ENCODE measurements around the gene URAD.

The URAD gene

GRCh38 chr13:27962128-27962841 is 26.2 kb downstream of the URAD start:
- H3K4me3 ChIP-seq (ENCODE audit: low read length), result no peak overlapping the region

GRCh38 chr13:27961227-27962085 is 27.0 kb downstream of the URAD start:
- H3K9ac ChIP-seq (ENCODE audit: low read length), result no peak overlapping the region
- H3K36me3 ChIP-seq (ENCODE audit: control insufficient read depth, insufficient read depth, low read length, severe bottlenecking), result no peaks in the 10 kb centered on the region
- peaks cover 75% of the 10 kb centered on the region for H3K27me3 ChIP-seq (replicated peaks; ENCODE audit: control insufficient read depth, insufficient read depth, low read length)
- H3K4me1 ChIP-seq (ENCODE audit: control insufficient read depth, insufficient read depth, low read length), result peaks cover 7% of the 10 kb centered on the region
- no peaks in the 10 kb centered on the region for H3K9me3 ChIP-seq (ENCODE audit: control insufficient read depth, low read length)
- no peak for DNase-seq (ENCODE audit: low read depth)
- H3K4me3 ChIP-seq (ENCODE audit: low read length), result no peak overlapping the region

More at GRCh38 chr13:27962128-27962841, 26.2 kb downstream of the URAD start:
- DNase-seq (ENCODE audit: low read depth), result no peak
- Histone ChIP-seq H3K4me1 (ENCODE audit: control insufficient read depth, insufficient read depth, low read length) (peaks cover 7% of the 10 kb centered on the region), H3K36me3 (ENCODE audit: control insufficient read depth, insufficient read depth, low read length, severe bottlenecking) (no peaks in the 10 kb centered on the region), H3K9me3 (ENCODE audit: control insufficient read depth, low read length) (no peaks in the 10 kb centered on the region), H3K27me3 (replicated peaks; ENCODE audit: control insufficient read depth, insufficient read depth, low read length) (peaks cover 72% of the 10 kb centered on the region), H3K9ac (ENCODE audit: low read length) (no peak overlapping the region)

GRCh38 chr13:27960362-27961226 is 27.9 kb downstream of the URAD start:
- H3K9me3 ChIP-seq (ENCODE audit: control insufficient read depth, low read length), result no peaks in the 10 kb centered on the region
- H3K27me3 ChIP-seq (replicated peaks; ENCODE audit: control insufficient read depth, insufficient read depth, low read length), result peaks cover 73% of the 10 kb centered on the region
- no peak overlapping the region for H3K9ac ChIP-seq (ENCODE audit: low read length)
- H3K4me3 ChIP-seq (ENCODE audit: low read length), result peak overlapping the region; percentile 62
- no peaks in the 10 kb centered on the region for H3K36me3 ChIP-seq (ENCODE audit: control insufficient read depth, insufficient read depth, low read length, severe bottlenecking)
- peaks cover 7% of the 10 kb centered on the region for H3K4me1 ChIP-seq (ENCODE audit: control insufficient read depth, insufficient read depth, low read length)
- DNase-seq (ENCODE audit: low read depth), result no peak

DNA sequence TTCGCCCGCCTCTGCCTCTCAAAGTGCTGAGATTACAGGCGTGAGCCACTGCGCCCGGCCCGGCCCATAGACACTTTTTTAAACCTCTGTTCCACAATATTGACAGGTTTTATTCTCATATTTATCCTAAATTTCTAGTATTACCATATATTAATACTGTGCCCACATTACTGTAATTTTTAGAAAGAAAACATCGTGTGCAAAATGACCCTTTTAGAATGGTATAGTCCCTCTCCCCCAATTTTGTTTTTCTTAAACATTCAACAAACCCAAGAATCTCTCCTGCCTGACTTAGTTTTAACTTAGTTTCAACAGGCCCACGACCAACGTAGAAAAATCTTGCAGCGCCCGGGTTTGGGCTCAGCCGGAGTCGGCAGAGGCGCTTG is 28.5 kb downstream of the URAD start:
- peaks cover 3% of the 10 kb centered on the region for H3K9me3 ChIP-seq (ENCODE audit: control insufficient read depth, low read length)
- H3K36me3 ChIP-seq (ENCODE audit: control insufficient read depth, insufficient read depth, low read length, severe bottlenecking), result no peaks in the 10 kb centered on the region
- DNase-seq (ENCODE audit: low read depth), result no peak
- H3K4me1 ChIP-seq (ENCODE audit: control insufficient read depth, insufficient read depth, low read length), result peaks cover 7% of the 10 kb centered on the region
- H3K4me3 ChIP-seq (ENCODE audit: low read length), result peak overlapping the region; percentile 62
- no peak overlapping the region for H3K9ac ChIP-seq (ENCODE audit: low read length)
- peaks cover 73% of the 10 kb centered on the region for H3K27me3 ChIP-seq (replicated peaks; ENCODE audit: control insufficient read depth, insufficient read depth, low read length)

DNA sequence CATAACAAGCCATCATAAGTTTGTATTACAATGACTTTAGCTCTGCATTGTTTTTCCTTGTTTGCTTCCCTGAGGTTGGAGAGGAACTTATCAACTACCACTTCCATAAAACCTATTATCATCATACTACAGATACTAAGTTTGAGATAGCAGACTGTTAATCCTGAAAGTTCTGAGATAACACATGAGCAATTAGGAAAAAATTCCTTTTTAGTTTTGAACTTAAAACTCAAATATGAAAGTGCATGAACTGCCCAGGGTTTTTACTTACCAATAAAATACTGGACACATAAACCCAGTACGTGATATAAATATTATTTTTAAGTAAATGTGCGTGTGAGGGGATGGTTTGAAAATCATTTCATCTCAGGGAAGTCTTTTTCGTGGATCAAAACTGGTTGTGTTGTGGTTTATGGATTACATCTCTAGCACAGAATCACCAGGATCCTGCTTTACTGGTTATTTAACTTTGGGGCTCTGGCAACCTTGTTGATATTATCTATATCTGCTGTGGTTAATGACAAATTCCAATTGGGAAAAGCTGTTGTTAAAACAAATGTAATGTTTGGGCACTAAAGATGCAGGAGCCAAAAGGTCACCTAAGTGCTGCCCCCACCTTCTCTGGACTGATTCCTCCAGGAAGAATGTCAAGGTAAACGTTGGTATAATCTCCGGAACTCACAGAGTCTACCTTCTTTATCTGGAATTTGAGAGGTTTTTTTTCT is 31.8 kb downstream of the URAD start:
- Histone ChIP-seq H3K9me3 (ENCODE audit: control insufficient read depth, low read length) (peaks cover 4% of the 10 kb centered on the region), H3K36me3 (ENCODE audit: control insufficient read depth, insufficient read depth, low read length, severe bottlenecking) (no peaks in the 10 kb centered on the region), H3K9ac (ENCODE audit: low read length) (no peak overlapping the region), H3K27me3 (replicated peaks; ENCODE audit: control insufficient read depth, insufficient read depth, low read length) (peaks cover 70% of the 10 kb centered on the region), H3K4me1 (ENCODE audit: control insufficient read depth, insufficient read depth, low read length) (peaks cover 14% of the 10 kb centered on the region), H3K4me3 (ENCODE audit: low read length) (no peak overlapping the region)
- DNase-seq (ENCODE audit: low read depth), result no peak

GRCh38 chr13:27955014-27955591 is 33.4 kb downstream of the URAD start:
- H3K9me3 ChIP-seq (ENCODE audit: control insufficient read depth, low read length), result peaks cover 4% of the 10 kb centered on the region
- DNase-seq (ENCODE audit: low read depth), result no peak
- H3K4me1 ChIP-seq (ENCODE audit: control insufficient read depth, insufficient read depth, low read length), result peaks cover 7% of the 10 kb centered on the region
- no peak overlapping the region for H3K9ac ChIP-seq (ENCODE audit: low read length)
- H3K27me3 ChIP-seq (replicated peaks; ENCODE audit: control insufficient read depth, insufficient read depth, low read length), result peaks cover 67% of the 10 kb centered on the region
- H3K4me3 ChIP-seq (ENCODE audit: low read length), result no peak overlapping the region
- H3K36me3 ChIP-seq (ENCODE audit: control insufficient read depth, insufficient read depth, low read length, severe bottlenecking), result no peaks in the 10 kb centered on the region

DNA sequence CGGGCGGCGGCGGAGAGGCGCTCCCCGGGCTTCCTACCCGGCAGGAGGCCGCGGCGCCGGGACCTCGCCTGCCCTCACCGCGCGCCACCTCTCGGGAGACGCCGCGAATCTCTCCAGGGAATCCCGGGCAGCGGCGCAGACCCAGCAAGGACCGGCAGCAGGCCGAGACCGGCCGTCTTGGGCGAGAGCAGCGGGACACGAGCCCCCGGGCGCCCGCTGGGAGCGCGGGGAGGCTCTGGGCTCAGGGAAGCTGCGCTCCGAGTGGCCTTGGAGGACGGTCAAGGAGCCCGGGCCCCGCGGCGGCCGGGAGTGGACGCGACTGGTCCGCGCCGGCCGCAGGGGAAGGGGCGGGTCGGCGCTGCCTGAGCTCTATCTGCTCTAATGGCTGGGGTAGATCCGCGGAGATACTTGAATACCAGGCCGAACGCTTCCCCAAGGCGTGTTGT is 34.1 kb downstream of the URAD start:
- peak; percentile 49 for DNase-seq (ENCODE audit: low read depth)
- Histone ChIP-seq H3K27me3 (replicated peaks; ENCODE audit: control insufficient read depth, insufficient read depth, low read length) (peaks cover 64% of the 10 kb centered on the region), H3K4me3 (ENCODE audit: low read length) (peak overlapping the region; percentile 77), H3K36me3 (ENCODE audit: control insufficient read depth, insufficient read depth, low read length, severe bottlenecking) (no peaks in the 10 kb centered on the region), H3K9ac (ENCODE audit: low read length) (no peak overlapping the region), H3K9me3 (ENCODE audit: control insufficient read depth, low read length) (peaks cover 4% of the 10 kb centered on the region), H3K4me1 (ENCODE audit: control insufficient read depth, insufficient read depth, low read length) (peaks cover 6% of the 10 kb centered on the region)

DNA sequence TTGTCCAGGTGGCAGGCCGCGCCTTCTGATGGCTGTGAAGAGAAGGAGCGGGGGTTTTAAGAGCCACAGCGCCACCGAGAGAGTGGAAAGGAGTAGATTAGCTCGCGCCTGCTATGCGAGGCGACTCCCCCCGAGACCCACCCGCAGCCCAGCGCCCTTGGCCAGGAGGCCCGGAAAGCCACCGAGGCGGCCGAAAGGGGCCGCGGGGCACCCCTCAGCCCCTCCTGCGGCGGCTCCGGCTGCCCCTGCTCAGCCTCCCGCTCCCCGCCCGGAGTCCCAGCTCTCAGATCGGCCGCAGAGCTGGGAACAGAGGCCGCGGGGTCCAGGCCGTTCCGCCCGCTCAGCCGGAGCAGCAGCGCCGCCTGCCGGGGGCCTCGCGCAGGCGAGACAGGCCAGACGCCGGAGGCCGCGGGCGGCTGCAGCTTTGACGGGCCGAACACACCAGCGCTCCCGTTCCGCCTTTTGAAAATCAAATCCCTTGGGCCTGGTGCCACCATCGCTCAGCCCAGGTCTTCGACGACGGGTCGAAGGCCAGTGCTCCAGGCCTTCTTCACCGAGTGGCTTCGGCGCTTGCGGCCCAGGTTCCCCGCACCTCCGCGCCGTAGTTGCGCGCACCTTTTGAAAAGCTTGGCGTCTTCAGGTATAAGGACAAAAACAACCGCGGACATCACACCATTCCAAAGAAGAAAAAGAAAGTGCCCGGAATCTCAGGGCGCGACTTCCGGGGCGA is 34.7 kb downstream of the URAD start:
- Histone ChIP-seq H3K4me1 (ENCODE audit: control insufficient read depth, insufficient read depth, low read length) (peaks cover 6% of the 10 kb centered on the region), H3K36me3 (ENCODE audit: control insufficient read depth, insufficient read depth, low read length, severe bottlenecking) (no peaks in the 10 kb centered on the region), H3K9ac (ENCODE audit: low read length) (peak overlapping the region; percentile 39), H3K9me3 (ENCODE audit: control insufficient read depth, low read length) (peaks cover 4% of the 10 kb centered on the region), H3K27me3 (replicated peaks; ENCODE audit: control insufficient read depth, insufficient read depth, low read length) (peaks cover 58% of the 10 kb centered on the region), H3K4me3 (ENCODE audit: low read length) (peak overlapping the region; percentile 77)
- DNase-seq (ENCODE audit: low read depth), result peak; percentile 86

DNA sequence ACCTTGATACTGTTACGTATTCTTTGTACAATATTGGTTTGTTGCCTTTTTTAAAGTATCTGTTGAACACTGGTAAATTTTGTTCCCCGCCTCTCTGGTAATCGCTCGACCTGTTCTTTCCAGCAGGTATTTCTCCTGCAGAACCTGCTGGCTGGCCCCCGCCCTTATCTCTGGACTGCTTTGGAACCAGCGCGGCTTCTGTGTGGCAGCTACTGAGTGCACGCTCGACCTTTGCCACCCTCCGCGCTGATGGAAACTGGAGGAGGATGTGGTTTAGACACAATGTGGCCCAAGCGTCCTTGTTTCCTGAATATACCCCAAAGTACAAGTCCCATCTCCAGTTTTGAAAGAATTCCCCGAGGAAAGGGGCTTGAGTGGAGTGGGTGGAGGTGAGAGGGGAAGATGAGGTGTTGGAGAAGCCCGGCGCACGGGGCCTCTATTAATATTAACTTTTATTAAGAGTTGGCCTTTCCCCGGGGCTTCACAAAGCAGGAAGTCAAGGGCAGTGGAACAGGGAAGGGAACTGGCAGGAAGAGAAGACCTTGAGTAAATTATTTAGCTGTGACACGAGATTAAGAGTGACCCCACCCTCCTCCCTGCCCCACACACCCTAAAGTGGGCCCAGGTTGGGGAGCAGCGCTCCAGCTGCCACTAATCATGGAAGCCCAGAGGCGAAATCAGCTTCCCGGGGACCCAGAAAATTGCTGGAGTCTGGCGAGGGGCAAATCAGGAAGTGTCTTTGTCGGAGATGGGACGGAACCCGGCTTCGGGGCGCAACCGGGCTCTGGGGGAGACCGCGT is 35.4 kb downstream of the URAD start:
- Histone ChIP-seq H3K9ac (ENCODE audit: low read length) (no peak overlapping the region), H3K4me1 (ENCODE audit: control insufficient read depth, insufficient read depth, low read length) (peaks cover 6% of the 10 kb centered on the region), H3K27me3 (replicated peaks; ENCODE audit: control insufficient read depth, insufficient read depth, low read length) (peaks cover 53% of the 10 kb centered on the region), H3K9me3 (ENCODE audit: control insufficient read depth, low read length) (peaks cover 4% of the 10 kb centered on the region), H3K36me3 (ENCODE audit: control insufficient read depth, insufficient read depth, low read length, severe bottlenecking) (no peaks in the 10 kb centered on the region), H3K4me3 (ENCODE audit: low read length) (peak overlapping the region; percentile 77)
- no peak for DNase-seq (ENCODE audit: low read depth)

Data from adipocyte (in vitro differentiated cells).